ENCODE results near the gene PLXNA4.
"Not testable (repeated sequence)": the region's sequence is repeated elsewhere in the genome, so short reads cannot be mapped to it uniquely, and the experiment has no call there.

The PLXNA4 gene

DNA sequence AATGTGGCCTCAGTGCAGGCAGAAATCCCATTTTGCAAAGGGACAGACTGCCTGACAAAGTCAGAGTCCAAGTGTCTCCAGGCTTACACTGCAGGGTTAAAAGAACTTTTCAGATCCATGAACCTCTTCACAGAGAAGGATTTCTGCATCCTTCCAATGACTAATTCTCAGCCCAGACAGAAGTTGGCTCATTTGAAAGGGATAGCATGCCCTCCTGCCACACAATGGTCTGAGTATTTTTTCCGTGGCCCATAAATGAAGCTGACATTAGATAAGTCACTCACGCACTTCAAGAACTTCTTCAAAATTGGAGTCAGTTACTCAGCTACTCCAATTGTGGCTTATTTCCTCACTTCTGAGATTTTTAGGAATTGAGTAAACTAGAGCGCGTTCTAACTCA is 170.2 kb downstream of the PLXNA4 start:
- no peak for DNase-seq

DNA sequence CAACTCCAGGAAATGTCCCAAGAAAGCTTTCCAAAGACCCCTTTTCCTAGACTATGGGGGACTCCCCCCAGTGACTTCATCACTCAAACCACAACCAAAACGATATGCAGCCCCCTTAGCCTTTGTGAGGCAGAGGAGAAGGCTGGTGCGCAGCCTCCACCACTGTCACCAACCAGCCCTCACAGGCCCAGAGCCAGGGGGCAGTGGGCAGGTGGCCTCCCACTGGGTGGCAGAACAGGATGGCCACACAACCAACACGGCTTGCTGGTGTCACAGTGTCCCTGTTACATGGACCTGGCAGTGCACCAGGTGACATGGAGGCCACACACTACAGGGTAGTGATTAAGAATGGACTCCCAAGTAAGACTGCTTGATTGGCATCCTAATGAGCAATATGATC is 172.0 kb downstream of the PLXNA4 start:
- no peak for DNase-seq

DNA sequence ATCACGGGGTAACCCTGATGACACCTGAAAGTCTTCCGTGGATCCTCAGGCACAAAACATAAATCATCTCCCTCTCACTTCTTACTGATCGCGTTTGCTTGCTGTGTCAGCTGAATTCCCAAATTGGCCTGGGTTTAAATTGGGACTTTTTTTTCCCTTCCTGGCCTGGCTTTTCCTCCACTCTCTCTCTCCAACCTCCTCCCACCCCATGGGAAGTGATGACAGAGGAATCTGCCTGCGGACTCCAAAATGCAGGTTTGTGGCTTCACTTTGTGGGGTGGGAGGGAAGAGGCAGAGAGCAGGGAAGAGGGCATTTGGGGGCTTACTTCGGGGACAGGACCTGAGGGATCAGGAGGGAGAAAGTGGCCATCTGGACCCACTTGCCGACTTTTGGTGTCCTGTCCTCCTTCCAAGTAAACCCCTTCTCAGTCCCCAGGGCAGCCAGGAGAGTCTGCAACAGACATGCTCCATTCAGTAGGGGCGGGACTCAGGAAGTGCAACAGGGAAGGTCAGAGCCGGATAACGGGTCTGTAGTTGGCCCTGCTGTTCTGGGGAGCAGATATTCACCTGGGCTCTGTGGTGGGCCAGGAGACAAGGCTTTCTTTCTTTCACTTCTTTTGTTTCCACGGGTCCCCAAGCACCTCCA is 172.7 kb downstream of the PLXNA4 start:
- no peak for DNase-seq

DNA sequence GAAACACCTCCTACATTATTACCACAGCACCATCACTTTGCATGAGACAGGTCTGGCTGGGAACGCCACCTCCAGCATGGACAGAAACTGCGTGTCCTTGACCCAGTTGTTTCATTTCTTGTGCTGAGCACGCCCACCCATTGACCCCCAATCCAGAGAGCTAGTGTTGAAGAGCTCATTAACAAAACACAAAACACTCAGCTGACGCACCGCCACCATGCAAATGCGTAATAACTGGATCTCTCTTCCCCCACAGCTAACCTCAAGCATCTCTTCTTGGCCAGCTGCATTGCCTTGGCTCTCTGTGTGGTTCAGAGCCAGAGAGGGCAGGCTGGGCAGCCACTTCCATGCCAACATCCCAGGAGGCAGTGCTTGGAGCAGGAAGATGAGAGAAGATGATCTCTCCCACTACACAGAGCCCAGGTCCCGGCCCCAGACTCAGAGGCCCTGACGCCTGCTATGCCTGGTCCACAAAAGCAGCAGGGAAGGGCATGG is 173.5 kb downstream of the PLXNA4 start:
- DNase-seq = no peak

DNA sequence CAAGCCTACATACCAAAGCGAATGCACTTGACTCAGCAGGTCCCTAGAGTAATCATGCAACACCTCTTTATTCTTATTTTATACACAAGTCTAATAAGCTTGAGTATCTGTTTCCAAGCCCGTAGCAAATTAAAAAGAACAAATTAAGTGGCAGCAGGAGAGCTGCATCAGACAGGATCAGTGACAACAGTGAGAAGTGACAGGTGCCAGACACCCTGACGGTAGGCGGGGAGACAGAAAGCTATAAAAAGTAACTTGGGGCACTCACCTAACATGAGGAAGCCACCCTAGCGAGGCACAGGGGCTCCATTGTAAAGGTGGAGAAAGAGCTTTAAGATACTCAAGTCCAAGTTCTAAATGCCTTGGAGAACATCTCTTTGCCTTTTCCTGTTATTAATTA is 174.2 kb downstream of the PLXNA4 start:
- no peak for DNase-seq

DNA sequence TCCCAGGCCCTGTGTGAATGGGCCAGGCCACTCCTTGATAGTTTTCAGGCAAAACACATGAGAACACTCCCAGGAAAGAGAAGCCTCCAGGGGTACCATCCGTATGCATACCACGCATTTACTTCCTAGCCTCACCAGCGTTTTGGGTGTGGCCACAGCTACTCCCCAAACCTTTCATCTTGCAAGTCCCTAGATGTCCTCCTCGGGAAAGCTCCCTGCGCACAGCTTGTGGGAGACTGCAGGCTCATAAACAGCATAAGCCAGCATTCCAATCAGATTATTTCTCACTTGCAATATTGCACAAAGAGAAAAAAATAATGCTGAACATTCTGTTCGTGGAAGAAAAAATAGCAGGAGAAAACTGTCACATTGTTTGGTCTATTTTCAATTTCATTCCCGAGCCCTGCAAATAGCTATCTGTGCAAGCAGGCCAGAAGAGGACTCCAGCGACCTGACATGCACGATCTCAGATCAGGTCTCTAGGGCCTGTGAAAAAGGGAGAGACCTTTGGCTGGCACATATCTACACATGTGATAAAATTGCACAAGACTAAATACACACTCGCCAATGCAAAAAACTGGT is 175.6 kb downstream of the PLXNA4 start:
- DNase-seq = no peak

DNA sequence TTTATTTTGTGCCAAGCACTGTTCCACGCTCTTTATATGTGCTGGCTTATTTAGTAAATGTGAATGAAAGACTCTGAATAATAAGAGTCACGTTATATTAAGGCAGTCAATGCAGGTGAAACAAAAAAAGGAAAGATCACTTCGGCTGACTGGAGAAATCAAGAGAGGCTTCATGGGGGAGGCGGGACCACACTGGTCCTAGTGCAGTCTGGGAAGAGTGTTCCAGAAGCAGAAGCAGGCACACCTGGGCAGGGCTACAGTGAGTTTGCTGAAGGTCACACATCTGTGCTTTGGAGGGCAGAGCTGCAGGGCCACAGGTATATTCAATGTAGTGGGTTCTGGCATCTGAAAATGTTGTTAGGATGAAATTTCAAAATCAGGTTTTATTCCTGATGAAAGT is 176.9 kb downstream of the PLXNA4 start:
- DNase-seq = no peak

DNA sequence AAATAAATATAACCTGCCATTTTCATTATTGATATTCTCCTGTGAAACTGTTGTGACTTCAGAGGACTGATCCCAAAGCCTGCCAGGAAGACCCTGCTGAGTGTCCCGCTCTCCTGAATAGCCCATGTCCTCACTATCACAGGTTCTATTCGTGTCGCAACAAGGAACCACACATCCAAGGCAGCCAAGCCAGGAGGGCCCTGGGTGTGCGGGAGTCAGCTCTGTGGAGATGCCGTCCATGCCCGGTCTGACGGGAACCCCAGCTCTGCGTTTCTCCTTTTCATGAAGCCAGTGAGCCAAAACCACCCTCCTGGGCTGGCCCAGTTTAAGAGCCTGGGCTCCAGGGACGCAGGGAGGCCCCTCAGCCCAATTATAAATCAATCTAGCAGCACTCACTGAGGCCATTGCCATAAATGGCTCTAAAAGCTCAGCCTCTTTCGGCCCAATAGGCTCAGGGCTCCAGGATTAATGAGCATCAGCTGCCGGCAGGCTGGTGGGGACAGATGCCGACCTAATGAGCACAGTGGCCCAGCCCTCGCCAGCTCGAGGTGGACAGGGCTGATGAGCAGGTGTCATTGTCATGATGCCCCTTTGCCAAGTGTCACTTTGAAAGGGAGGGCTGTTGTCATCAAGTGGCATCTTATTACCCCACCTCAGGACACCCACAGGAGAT is 177.9 kb downstream of the PLXNA4 start:
- no peak for DNase-seq

DNA sequence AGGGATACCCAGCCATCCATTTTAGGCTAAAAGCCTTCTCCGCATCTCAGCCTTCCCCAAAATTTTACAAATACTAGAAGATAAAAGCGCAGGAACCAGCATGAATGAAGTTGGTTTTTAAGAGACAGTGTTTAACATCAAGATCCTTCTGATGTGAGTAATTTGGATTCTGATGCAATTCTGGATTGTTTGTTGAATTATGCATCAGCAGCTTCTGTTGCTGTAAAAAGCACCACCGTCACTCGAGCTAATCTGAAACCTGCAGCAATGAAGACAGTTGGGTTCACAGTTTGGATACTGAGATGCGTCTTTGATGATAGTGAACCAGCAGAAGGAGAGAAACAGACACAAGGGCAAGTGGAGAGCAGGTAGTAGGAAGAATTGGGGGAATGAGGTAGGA is 179.2 kb downstream of the PLXNA4 start:
- DNase-seq = no peak

DNA sequence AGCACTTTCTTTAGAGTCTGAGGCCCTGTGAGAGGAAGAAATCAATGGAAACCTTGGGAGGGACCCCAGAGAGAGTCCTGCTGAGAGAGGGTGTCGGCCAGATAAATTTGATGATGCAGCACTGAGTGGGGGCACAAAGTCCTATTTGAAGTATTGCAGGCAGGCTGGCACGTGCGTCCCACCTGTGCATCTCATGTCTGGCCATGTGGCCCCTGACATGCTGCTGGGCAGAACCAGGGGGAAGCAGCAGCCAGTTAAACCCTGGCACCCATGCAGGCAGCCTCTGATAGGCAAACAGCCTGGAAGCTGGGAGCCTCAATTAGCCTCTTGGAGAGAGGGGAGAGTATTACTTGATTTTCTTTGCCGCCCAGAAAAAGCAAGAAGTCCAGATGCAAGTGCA is 180.9 kb downstream of the PLXNA4 start:
- no peak for DNase-seq

DNA sequence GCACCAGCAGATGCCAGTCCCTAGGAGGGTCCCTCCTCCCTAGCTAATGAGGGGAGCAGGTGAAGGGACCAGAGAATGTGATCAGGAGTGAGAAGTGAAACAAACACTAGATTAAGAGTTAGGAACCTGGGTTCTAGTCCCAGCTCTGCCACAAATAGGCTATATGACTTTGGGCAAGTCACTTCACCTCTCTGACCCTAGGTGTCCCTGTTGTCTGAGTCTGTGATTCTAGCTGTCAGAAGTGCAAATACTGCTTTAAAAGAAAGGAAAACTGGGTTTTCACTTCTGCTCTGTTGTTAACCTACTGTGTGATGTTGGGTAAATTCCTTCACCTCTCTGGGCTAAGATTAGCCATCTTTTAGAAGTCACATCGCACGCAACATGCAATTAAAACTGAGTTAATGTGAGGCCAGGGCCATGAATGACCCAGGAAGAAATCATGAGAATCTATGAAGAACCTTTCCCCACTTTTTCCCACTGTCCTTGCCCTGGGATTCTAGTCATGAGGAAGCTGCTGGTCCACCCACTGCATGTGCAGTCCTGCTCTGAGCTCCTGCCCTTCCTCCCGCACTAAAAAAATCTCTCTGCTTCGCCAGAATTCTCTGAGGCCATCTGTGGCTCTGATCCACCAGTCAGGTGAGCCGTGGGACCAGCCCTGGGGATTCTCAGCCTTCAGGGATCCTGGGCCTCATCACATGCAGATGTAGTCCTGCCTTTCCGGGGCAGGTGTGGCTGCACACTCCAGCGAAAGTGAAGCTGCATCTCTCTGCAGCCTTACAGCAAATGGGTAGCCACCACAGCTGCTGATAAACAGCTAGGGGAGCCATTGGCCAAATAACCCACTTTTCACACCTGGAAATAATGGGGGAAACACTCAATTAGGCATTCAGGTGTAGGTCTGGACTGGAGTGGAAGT is 181.7 kb downstream of the PLXNA4 start:
- no peak for DNase-seq

DNA sequence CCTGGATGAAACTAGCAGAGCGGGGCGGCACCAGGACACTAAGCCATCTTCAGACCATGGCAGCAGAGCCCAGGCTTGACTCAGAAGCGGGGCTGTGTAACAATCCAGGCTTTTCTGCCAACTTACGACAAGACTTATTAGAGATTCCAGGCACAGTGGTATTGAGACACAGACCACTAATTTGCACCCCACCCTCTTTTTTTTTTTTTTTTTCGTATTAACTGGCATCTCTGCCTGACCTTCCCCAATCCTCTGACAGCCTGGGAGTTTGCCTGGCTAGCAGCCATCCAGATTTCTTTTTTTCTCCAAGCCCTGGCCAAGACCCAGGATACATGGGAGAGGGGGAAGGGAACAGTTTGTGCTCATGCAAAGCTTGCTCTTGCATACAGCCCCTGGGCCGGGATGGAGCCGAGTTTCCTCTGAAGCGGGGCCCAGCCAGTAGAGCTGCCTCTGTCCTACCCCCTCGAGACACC is 182.4 kb downstream of the PLXNA4 start:
- DNase-seq = no peak

DNA sequence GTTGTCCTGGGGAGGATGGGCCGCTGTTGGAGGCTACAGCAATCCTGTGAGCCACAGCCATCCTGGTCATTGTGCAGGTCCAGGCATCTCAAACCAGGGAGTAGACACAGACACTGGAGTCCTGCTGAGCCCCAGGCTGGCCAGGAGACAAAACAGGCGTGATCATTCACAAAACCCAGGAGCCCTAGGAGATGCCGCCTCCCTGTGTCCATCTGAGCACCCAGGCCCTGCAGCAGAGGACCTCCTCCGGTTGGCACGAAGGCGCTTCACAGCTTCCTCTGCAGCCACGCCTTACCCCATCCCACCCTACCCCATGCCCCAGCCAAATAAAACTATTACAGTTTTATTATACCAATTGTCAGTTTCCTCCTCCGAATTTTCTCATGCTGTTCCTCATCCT is 183.6 kb downstream of the PLXNA4 start:
- no peak for DNase-seq

DNA sequence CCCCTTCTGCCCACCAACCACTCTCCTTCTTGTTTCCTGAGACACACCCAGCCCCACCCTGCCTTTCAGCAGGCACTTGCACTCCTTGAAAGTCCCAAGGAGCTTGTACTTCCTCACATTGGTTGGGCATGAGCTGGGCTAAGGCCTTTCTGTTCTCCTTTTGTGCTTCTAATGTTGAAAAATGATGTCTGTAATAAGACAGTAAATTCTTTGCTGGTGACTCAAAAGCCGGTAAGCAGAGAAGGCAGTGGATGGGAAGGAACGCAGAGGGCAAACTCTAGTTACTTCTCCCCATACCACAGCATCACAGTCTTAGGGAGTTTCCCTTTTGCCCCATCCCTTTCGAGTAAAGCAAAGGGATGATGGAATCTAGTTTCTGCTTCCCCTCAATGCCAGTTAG is 185.6 kb downstream of the PLXNA4 start:
- no peak for DNase-seq

DNA sequence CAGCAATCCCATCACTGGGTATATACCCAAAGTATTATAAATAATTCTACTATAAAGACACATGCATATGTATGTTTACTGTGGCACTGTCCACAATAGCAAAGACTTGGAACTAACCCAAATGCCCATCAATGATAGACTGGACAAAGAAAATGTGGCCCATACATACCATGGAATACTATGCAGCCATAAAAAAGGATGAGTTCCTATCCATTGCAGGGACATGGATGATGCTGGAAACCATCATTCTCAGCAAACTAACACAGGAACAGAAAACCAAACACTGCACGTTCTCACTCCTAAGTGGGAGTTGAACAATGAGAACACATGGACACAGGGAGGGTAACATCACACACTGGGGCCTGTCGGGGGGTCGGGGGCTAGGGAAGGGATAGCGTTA is 186.2 kb downstream of the PLXNA4 start:
- not testable (repeated sequence) for DNase-seq

DNA sequence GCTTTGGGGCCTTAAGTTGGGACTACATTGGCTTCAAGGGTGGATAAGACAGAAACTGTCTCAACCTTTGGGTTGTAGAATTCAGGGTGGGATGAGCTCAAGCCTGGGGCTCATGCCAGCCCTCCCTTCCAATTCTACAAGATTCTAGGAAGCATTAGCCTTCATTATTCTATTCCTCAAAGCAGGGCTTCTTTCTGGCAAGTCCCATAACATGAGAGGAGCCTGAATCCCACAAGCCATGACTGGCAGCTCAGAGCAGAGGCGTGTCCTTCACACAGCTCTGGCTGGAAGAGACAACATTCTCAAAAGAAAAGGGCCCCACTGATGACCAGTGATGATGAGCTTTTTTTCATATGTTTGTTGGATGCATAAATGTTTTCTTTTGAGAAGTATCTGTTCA is 187.6 kb downstream of the PLXNA4 start:
- DNase-seq = no peak

DNA sequence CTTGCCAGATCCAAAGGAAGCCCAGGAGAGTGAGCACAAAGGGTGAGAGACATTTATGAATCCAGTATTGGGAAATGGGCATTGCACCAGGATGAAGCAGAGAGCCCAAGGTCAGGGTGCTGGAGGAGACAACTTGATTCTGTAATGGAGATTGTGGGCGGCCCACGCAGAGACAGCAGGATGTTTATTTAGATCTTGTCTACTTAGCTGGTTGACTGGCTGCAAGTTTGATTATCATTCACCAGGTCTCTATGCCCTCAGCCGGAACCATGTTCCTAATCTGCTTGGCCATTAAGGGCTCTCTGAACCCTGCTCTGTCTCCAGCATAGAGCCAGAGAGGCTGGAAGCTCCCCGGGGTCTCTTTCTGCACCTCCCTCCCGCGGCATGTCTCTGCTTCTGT is 188.7 kb downstream of the PLXNA4 start:
- DNase-seq = no peak

DNA sequence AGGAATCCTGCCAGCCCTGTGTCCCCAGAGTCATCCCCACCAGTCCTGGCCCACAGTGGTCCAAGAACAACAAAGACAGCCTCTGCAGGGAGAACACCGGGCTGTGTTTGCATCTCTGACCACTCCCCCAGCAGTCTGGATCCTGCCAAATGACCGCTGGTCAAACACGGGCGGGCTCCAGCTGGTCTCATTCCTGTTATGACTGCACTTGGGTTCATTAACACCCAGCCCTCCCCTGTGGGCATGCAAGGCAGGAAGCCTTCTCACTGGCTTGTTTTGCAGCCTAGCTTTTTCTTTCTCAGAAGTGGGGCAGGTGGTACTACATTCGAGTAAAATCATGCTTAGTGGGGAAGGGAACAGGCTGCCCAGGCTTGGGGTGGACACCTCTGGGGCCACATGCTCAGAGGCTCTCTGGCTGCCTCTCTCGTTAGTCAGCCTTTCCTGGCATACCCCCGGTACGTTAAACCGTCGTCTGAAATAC is 190.0 kb downstream of the PLXNA4 start:
- no peak for DNase-seq

DNA sequence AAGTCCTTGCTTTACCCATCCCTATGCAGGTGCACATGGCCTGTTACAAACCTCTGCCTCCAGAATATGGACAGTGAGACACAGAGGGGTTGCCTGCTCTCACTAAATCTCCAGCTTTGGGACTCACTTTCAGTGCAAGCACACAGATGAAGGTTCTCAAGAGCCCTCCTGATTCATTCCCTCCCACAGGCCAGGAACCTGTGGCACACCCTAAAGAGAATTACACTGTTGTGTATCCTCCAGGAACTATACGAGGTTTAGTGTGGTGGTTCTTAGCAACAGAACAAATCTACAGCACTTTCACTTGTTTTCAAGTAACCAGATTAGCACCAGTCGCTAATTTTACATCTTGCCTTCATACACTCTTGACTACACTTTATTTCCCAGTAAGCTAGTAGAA is 192.3 kb downstream of the PLXNA4 start:
- DNase-seq = no peak

DNA sequence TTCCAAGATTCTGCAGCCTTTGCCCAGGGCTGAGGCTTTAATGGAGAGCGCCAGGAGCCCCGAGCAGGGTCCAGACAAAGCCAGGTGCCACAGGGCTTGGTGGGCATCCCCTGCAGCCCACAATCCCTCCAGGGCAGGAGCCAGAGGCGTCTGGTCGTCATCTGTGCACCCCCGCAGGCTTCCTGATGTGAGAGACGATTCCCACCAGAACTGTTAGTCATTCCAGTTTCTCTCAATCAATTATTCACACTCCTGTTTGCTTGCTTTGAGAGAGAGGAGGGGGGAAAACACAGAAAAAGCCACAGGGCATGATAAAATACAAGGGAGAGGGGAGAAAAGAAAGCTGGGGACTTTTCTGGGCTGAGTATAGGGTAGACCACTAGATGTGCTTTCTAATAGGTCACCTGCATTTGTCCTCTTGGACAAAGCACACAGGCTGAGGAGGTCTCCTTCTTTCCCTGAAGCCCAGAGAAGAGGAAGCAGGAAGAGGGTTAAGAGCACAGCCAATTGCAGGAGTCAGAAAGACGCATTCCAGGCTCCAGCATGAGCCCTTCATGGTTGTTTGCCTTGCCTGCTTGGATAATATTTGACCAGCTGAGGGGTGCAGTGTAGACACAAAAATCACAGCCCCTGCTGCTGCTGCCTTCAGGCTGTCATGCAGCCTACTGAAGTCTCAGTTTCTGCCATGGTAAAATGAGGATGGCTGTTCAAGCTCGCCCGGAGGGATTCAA is 194.4 kb downstream of the PLXNA4 start:
- DNase-seq = no peak

DNA sequence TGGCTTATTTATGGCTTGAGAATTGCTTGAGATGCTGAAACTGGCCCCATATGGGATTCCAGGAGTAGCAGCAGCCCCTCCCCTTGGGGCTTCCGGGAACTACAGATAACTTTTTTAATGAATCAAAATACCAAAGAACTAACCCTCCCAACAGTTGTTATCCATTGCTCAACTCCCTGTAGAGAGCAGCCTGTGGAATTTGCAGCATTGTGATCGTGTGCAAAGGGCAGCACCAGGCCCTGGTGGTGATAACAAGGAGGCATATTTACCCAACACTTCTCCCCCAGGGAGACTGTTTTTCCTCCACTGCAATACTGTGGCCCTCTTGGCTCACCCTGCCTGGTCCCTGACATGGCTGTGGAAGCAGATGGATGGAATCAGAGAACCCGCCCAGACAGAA is 196.2 kb downstream of the PLXNA4 start:
- DNase-seq = no peak

DNA sequence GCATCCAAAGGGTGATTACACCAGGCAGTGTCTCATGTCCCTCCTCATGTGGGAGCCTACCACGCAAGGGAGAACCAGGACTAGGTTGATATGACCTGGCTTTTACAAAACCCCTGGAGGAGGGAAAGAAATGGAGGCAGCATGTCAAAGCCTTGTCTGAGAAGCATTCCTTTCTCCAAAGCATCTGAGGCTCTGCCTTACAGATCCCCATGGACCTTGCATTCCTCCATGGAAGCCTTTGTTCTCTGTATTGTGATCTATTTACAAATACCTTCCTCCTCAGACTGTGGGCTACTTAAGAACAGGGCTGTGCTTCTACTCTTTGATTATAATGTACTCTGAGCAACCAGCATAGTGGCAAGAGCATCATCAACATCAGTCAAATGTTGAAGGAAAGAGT is 197.0 kb downstream of the PLXNA4 start:
- no peak for DNase-seq
